Glutamatergic neuron (in vitro differentiated cells): ENCODE data around the gene INSYN1. TPM values are rescaled to one million over a fixed set of nuclear protein-coding genes. Genes with fewer than 3 reads are reported as not detected.

Experiments used
- DNase-seq: peaks from one replicate; pipeline ENCODE4 v3.0.0; 2022
- H3K27ac Mint-ChIP-seq: one replicate; pipeline ENCODE4 v1.8.0; 2020; ENCODE audit warnings: mild to moderate bottlenecking, mixed read lengths, inconsistent platforms; ENCODE audit not compliant: unreplicated experiment
- H3K27me3 Mint-ChIP-seq: one replicate; pipeline ENCODE4 v1.8.0; 2020; ENCODE audit warnings: mild to moderate bottlenecking, moderate library complexity, mixed read lengths, inconsistent platforms; ENCODE audit not compliant: unreplicated experiment
- H3K36me3 Mint-ChIP-seq: one replicate; pipeline ENCODE4 v1.8.0; 2020; ENCODE audit warnings: mild to moderate bottlenecking, mixed read lengths, inconsistent platforms; ENCODE audit not compliant: unreplicated experiment
- H3K4me1 Mint-ChIP-seq: one replicate; pipeline ENCODE4 v1.8.0; 2020; ENCODE audit warnings: mild to moderate bottlenecking, low read depth, mixed read lengths, inconsistent platforms; ENCODE audit not compliant: unreplicated experiment
- H3K4me3 Mint-ChIP-seq: one replicate; pipeline ENCODE4 v1.8.0; 2020; ENCODE audit warnings: mild to moderate bottlenecking, mixed read lengths, inconsistent platforms; ENCODE audit not compliant: unreplicated experiment
- H3K9me3 Mint-ChIP-seq: one replicate; pipeline ENCODE4 v1.8.0; 2020; ENCODE audit warnings: mild to moderate bottlenecking, moderate library complexity, mixed read lengths, inconsistent platforms; ENCODE audit not compliant: unreplicated experiment
- total RNA-seq: library from RNA; stranded (reverse); fragmentation: NEBNext Ultra II Directional; extraction: Animal tissue kit (Norgen Biotek cat#: 25700); gene quantifications from one replicate; pipeline ENCODE4 v1.2.1, GENCODE V29; 2021; ENCODE audit not compliant: unreplicated experiment
- TF ChIP-seq, protein P1 (sequence below): fragments of 200-600 bp; sonication (generic); IDR thresholded peaks from one replicate; pipeline ENCODE4 v1.5.0; 2021; ENCODE audit not compliant: partially characterized antibody, unreplicated experiment

INSYN1 gene
- total RNA-seq, 1 donor from 2014 or later, result 86.6 TPM

GRCh38 chr15:73751899-73752805 is 999 bp downstream of the INSYN1 start:
- Mint-ChIP-seq H3K4me3 (peak overlapping the region; percentile 49), H3K27me3 (peaks cover 18% of the 10 kb centered on the region), H3K4me1 (peaks cover 50% of the 10 kb centered on the region), H3K36me3 (no peaks in the 10 kb centered on the region), H3K27ac (peak overlapping the region; percentile 98), H3K9me3 (peaks cover 14% of the 10 kb centered on the region)
- DNase-seq, result peak; percentile 73
- TF ChIP-seq, protein P1, sequence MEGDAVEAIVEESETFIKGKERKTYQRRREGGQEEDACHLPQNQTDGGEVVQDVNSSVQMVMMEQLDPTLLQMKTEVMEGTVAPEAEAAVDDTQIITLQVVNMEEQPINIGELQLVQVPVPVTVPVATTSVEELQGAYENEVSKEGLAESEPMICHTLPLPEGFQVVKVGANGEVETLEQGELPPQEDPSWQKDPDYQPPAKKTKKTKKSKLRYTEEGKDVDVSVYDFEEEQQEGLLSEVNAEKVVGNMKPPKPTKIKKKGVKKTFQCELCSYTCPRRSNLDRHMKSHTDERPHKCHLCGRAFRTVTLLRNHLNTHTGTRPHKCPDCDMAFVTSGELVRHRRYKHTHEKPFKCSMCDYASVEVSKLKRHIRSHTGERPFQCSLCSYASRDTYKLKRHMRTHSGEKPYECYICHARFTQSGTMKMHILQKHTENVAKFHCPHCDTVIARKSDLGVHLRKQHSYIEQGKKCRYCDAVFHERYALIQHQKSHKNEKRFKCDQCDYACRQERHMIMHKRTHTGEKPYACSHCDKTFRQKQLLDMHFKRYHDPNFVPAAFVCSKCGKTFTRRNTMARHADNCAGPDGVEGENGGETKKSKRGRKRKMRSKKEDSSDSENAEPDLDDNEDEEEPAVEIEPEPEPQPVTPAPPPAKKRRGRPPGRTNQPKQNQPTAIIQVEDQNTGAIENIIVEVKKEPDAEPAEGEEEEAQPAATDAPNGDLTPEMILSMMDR, result no peak

- H3K4me1 Mint-ChIP-seq, result peaks cover 55% of the 10 kb centered on the region
- H3K27me3 Mint-ChIP-seq, result peaks cover 20% of the 10 kb centered on the region
- DNase-seq, result peak; percentile 52
- H3K27ac Mint-ChIP-seq, result peak overlapping the region; percentile 98
- TF ChIP-seq, protein P1, result no peak
- peak overlapping the region; percentile 92 for H3K4me3 Mint-ChIP-seq
- no peaks in the 10 kb centered on the region for H3K36me3 Mint-ChIP-seq
- H3K9me3 Mint-ChIP-seq, result peaks cover 14% of the 10 kb centered on the region
Observed at GRCh38 chr15:73751511-73751898, 1.6 kb downstream of the INSYN1 start.

- Mint-ChIP-seq H3K27ac (peak overlapping the region; percentile 98), H3K36me3 (no peaks in the 10 kb centered on the region), H3K4me1 (peaks cover 59% of the 10 kb centered on the region), H3K4me3 (peak overlapping the region; percentile 92), H3K9me3 (peaks cover 14% of the 10 kb centered on the region), H3K27me3 (peaks cover 20% of the 10 kb centered on the region)
- TF ChIP-seq, protein P1, result no peak
- no peak for DNase-seq
Observed at GRCh38 chr15:73750951-73751350, 2.2 kb downstream of the INSYN1 start.

GRCh38 chr15:73750438-73750837 is 2.7 kb downstream of the INSYN1 start:
- peaks cover 59% of the 10 kb centered on the region for H3K4me1 Mint-ChIP-seq
- H3K9me3 Mint-ChIP-seq, result peaks cover 14% of the 10 kb centered on the region
- H3K27me3 Mint-ChIP-seq, result peaks cover 19% of the 10 kb centered on the region

GRCh38 chr15:73749971-73750370 is 3.2 kb downstream of the INSYN1 start:
- DNase-seq, result no peak
- peaks cover 14% of the 10 kb centered on the region for H3K9me3 Mint-ChIP-seq
- peaks cover 18% of the 10 kb centered on the region for H3K27me3 Mint-ChIP-seq
- H3K36me3 Mint-ChIP-seq, result no peaks in the 10 kb centered on the region
- TF ChIP-seq, protein P1, result no peak
- H3K27ac Mint-ChIP-seq, result peak overlapping the region; percentile 98
- peak overlapping the region; percentile 90 for H3K4me3 Mint-ChIP-seq
- peaks cover 62% of the 10 kb centered on the region for H3K4me1 Mint-ChIP-seq

More at GRCh38 chr15:73750438-73750837, 2.7 kb downstream of the INSYN1 start:
- peak; percentile 67 for DNase-seq
- Mint-ChIP-seq H3K36me3 (no peaks in the 10 kb centered on the region), H3K27ac (peak overlapping the region; percentile 98), H3K4me3 (peak overlapping the region; percentile 90)
- TF ChIP-seq, protein P1, result no peak
